Measurements from ENCODE around the gene COG2.
"Not testable (repeated sequence)": the region's sequence is repeated elsewhere in the genome, so short reads cannot be mapped to it uniquely, and the experiment has no call there.

DNA sequence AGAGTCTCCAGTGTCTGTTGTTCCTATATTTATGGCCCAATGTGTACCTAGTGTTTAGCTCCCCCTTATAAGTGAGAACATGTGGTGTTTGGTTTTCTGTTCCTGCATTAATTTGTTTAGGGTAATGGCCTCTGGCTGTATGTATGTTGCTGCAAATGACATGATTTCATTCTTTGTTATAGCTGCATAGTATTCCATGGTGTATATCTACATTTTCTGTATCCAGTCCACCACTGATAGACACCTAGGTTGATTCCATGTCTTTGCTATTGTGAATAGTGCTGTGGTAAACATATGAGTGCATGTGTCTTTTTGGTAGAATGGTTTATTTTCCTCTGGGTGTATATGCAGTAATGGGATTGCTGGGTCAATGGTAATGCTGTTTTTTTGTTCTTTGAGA, 56.7 kb downstream of the COG2 start:
- TF ChIP-seq, protein P1, sequence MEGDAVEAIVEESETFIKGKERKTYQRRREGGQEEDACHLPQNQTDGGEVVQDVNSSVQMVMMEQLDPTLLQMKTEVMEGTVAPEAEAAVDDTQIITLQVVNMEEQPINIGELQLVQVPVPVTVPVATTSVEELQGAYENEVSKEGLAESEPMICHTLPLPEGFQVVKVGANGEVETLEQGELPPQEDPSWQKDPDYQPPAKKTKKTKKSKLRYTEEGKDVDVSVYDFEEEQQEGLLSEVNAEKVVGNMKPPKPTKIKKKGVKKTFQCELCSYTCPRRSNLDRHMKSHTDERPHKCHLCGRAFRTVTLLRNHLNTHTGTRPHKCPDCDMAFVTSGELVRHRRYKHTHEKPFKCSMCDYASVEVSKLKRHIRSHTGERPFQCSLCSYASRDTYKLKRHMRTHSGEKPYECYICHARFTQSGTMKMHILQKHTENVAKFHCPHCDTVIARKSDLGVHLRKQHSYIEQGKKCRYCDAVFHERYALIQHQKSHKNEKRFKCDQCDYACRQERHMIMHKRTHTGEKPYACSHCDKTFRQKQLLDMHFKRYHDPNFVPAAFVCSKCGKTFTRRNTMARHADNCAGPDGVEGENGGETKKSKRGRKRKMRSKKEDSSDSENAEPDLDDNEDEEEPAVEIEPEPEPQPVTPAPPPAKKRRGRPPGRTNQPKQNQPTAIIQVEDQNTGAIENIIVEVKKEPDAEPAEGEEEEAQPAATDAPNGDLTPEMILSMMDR (IDR thresholded peaks at IDR 0.05), result not testable (repeated sequence)
- not testable (repeated sequence) for TF ChIP-seq POLR2A (IDR thresholded peaks at IDR 0.05)

Data from right lobe of liver (tissue), 4 donors.